Activated T-cell treated with anti-CD3 and anti-CD28 coated beads for 4 hours (primary cell): ENCODE results near the gene DIS3L2.

Experiments used
- DNase-seq: peaks from one replicate; pipeline ENCODE4 v3.0.0-alpha.2; 2020

Gene DIS3L2

GRCh38 chr2:232280341-232280740 lies 318.8 kb downstream of the DIS3L2 start:
- DNase-seq: no peak

GRCh38 chr2:232281858-232282507 lies 320.5 kb downstream of the DIS3L2 start:
- no peak for DNase-seq

- DNase-seq: no peak
These were observed 321.1 kb downstream of the DIS3L2 start for GRCh38 chr2:232282508-232283055.

- no peak for DNase-seq
These were observed 324.7 kb downstream of the DIS3L2 start for GRCh38 chr2:232286001-232286868.

GRCh38 chr2:232287316-232287715 lies 325.8 kb downstream of the DIS3L2 start:
- DNase-seq: no peak

- DNase-seq: no peak
These were observed 327.0 kb downstream of the DIS3L2 start for GRCh38 chr2:232288489-232289030.

- DNase-seq: no peak
These were observed 329.2 kb downstream of the DIS3L2 start for GRCh38 chr2:232290668-232291067.

GRCh38 chr2:232291343-232291742 lies 329.8 kb downstream of the DIS3L2 start:
- no peak for DNase-seq

- peak; percentile 23 for DNase-seq
These were observed 331.1 kb downstream of the DIS3L2 start for GRCh38 chr2:232292395-232293154.

- no peak for DNase-seq
These were observed 331.7 kb downstream of the DIS3L2 start for GRCh38 chr2:232293191-232293590.

GRCh38 chr2:232295971-232296370 lies 334.5 kb downstream of the DIS3L2 start:
- DNase-seq: no peak

- no peak for DNase-seq
These were observed 335.4 kb downstream of the DIS3L2 start for GRCh38 chr2:232296776-232297525.

- no peak for DNase-seq
These were observed 337.6 kb downstream of the DIS3L2 start for GRCh38 chr2:232299084-232299483.

GRCh38 chr2:232299927-232300674 lies 338.6 kb downstream of the DIS3L2 start:
- no peak for DNase-seq

- no peak for DNase-seq
These were observed 339.4 kb downstream of the DIS3L2 start for GRCh38 chr2:232300894-232301387.

- no peak for DNase-seq
These were observed 342.7 kb downstream of the DIS3L2 start for GRCh38 chr2:232304236-232304635.

GRCh38 chr2:232306741-232307305 lies 345.3 kb downstream of the DIS3L2 start:
- DNase-seq: no peak

GRCh38 chr2:232307854-232308253 lies 346.3 kb downstream of the DIS3L2 start:
- no peak for DNase-seq

- no peak for DNase-seq
These were observed 347.5 kb downstream of the DIS3L2 start for GRCh38 chr2:232308986-232309385.

- no peak for DNase-seq
These were observed 348.1 kb downstream of the DIS3L2 start for GRCh38 chr2:232309592-232309991.

GRCh38 chr2:232310121-232310520 lies 348.6 kb downstream of the DIS3L2 start:
- DNase-seq: no peak
